Stimulated activated naive CD8-positive, alpha-beta T cell treated with anti-CD3 and anti-CD28 coated beads, Interleukin-15, Interleukin-2, amounts not matched to agents 100 U/mL and 50 U/mL, for 24 hours (primary cell): Measurements from ENCODE around the gene IGFALS.
A peak's percentile ranks its signal among the peaks of the same experiment; 100 is the strongest.

Source experiments
- ATAC-seq: fragments of 150-1000 bp; cut with Tn5 transposase; one replicate; pipeline ENCODE4 v1.10.0; 2021
- DNase-seq: peaks from one replicate; pipeline ENCODE4 v3.0.0; 2021

Gene IGFALS

DNA sequence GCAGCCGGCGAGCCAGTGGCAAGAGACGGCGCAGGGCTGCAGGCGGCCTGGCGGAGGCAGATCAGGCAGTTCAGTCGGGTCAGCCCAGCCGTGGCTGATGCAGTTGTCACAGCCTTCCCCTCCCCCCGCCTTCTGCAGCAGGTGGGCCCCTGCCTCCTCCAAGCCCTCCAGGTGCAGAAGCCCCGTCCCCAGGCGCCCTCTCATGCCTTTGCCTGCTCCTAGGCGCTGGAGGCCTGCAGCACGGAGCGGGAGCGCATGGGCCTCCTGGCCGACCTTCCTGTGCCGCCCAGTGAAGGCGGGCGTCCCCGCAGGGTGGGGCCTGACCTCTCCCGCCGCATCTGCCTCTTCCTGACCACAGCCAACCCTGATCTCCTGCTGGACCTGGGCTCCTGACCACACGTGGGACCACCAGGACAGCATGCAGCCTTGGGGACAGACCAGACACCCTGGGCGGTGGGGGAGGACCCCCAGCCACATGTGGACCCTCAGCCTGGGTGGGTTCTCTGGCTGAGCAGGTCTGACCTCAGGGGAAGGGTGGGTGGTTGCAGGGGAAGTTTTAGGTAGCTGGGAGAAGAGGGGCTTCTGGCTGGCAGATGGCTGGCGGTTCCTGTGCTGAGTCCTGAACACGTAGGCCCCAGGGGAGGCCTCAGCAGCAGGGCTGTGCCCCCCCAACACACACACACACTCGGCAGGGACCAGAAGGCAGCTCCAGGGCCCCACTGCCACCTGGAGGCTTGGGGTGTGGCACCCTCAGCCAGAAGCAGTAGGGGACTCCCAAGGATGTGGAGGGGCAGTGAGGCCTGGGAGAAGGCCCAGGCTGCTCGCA is 17.4 kb downstream of the IGFALS start:
- ATAC-seq = no peak
- DNase-seq = no peak

DNA sequence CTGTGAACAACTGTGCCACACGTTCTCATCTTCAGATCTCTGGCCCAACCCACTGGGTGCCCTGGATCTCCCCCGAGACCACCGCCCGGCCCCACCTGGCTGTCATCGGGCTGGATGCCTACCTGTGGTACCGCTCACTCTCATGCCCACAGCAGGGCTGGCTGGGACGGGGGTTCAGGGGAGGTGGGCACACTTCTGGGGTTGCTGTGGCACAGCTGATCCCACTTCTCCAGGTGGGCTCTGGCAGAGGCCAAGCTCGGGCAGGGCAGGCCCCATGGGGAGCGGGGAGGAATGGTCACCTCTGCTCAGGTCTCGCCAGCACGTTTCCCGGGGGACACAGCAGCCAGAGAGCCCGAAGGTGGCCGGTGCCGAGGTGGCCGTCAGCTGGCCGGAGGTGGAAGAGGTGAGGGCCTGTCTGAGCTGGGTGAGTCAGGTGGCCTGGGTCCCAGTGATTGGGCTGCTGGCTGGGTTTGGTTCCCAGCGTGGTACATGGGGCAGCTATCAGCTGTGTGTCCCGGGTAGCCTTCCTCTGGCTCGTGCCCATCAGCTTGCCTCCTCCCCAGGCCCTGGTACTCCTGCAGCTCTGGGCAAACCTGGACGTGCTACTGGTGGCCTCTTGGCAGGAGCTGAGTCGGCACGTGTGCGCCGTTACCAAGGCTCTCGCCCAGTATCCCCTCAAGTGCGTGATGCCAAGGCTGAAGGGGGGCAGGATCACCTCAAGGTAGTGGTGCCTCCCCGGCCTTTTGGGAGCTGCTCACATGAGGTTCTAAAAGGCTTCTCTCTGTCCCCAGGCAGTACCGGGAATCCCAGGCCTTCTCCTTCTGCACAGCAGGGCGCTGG is 18.3 kb downstream of the IGFALS start:
- no peak for DNase-seq

DNA sequence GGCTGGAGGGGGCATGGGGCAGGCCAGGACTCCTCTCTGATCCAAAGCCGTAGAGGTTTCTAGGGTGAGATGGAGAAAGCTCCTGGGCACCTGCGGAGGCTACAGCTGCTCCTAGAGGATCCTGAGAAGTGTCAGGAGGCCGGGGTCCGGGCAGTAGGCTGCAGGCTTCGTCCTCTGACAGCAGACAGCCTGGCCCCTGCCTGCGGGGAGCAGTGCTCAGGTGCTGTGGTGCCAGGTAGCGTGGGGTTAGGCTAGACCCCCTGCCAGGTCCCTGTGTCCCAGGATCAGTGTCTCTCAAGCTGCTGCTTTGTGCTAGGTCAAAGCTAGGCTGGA is 19.1 kb downstream of the IGFALS start:
- no peak for DNase-seq
- no peak for ATAC-seq

More for the DNA sequence above, 18.3 kb downstream of the IGFALS start:
- ATAC-seq = no peak

DNA sequence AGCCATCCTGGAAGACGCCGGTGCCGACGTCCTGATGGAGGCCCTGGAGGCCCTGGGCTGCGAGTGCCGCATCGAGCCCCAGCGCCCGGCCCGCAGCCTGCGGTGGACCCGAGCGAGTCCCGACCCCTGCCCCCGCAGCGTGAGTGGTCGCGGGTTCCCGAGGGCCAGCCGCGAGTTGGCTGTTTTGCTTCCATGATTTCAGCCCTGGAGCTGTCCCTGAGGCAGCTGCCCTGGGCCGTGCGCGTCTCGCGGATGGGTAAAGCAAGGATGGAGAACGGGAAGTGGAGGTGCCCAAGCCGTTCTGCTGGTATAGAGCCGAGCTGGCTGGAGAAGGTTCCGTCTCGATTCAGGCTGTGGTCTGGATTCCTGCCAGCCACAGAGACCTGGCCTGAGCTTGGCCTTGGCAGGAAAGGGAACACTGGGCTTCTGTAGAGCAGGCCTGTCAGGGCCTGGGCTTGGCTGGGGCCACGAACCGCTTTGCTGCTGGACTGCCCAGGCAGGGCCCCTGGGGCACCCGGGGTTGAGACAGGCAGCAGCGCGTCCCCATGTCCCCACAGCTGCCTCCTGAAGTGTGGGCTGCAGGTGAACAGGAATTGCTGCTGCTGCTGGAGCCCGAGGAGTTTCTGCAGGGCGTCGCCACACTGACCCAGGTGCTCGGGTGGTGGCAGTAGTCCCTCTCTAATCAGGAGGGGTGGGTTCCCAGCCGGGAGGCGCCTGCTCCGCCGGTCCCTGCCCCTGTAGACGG is 19.6 kb downstream of the IGFALS start:
- ATAC-seq = no peak

DNA sequence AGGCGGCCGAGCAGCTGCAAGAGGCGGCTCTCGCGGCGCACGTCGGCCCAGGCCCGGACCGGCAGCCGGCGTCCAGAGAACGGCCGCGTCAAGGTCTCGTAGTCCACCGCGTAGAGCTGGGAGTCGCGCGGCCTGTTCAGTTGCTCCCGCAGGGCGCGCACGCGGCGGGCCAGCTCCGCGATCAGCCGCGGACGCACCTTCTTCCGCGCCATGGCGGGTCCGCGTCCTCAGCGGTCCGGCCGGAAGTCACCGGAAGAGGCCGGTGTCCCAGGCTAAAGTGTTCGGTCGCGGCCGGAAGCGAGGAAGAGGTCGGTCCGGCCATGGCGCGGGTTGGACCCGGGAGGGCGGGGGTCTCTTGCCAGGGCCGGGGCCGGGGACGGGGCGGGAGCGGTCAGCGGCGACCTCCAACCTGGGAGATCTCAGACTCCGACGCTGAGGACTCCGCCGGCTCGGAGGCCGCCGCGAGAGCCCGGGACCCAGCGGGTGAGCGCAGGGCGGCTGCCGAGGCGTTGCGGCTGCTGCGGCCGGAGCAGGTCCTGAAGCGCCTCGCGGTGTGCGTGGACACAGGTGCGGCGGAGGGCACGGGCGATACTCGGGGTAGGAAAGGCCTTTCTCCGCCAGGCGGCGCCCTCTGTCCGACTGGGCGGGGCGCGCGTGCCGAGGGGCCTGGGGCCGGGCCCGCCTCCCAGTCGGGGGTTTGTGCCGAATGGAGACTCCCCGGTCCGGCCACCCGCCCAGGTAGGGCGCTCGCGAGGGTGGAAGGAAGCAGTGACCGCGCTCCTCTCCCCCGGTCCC is 20.4 kb downstream of the IGFALS start, which contains the start of gene MRPS34:
TSS of gene MRPS34 (minus strand) at position 227 of the 795 bp plus-strand sequence. CDS start at position 212, 15 bp downstream.
- peak; percentile 87 for DNase-seq
- peak; percentile 56 for ATAC-seq

More for the DNA sequence above, 19.6 kb downstream of the IGFALS start:
- DNase-seq = no peak

DNA sequence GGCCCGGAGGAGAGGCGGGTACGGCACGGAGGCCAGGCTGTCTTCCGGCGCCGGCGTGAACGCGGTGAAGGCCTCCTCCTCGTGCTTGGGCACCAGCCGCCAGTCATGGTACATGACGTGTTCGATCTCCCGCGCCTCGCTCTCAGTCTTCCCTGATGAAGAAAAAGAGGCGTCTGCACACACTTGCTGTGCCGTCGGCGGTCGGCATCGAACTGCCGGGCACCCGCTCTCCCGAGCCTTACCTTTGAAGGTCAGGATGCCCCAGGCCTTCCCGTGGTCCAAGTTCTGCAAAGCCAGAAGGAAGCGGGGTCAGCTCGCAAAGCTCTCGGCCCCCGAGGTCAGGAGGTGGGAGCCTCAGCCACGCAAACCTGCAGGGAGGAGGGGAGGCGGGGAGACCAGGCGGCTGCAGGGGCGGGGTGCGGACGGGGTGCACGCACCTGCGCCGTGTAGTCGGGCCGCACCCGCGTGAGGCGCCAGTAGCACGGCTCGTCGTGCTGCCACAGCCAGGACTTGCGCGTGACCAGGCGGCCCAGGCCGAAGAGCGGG is 21.1 kb downstream of the IGFALS start, which contains the start of gene EME2:
TSS of gene EME2 (plus strand) at position 449 of the 546 bp plus-strand sequence. CDS start 418 bp downstream, outside the sequence.
- ATAC-seq (peak; percentile 15), DNase-seq (peak; percentile 67)

DNA sequence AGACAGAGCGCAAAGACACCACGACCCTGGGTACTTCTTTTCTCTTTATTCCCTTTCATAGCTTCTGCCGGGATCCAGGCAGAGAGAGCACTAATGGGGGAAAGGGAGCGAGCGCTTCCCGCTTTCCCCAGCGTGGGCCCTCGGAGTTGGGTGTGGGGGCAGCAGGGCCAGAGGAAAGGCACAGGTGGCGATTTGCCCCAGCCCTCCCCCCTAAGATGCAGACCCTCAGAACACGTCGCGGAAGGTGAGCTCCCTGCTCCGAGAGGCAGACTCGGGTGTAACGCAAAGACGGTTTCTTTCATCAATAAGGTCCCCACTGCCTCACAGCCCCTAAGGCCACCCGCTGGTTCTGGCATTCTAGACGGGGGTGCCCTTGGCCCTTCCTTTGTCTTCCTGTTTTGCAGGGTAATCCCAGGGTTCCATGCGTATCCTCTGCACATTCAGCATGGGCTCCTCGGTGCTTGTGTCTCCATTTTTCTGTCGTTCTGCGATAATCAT is 21.6 kb downstream of the IGFALS start:
- ATAC-seq = no peak
- no peak for DNase-seq

DNA sequence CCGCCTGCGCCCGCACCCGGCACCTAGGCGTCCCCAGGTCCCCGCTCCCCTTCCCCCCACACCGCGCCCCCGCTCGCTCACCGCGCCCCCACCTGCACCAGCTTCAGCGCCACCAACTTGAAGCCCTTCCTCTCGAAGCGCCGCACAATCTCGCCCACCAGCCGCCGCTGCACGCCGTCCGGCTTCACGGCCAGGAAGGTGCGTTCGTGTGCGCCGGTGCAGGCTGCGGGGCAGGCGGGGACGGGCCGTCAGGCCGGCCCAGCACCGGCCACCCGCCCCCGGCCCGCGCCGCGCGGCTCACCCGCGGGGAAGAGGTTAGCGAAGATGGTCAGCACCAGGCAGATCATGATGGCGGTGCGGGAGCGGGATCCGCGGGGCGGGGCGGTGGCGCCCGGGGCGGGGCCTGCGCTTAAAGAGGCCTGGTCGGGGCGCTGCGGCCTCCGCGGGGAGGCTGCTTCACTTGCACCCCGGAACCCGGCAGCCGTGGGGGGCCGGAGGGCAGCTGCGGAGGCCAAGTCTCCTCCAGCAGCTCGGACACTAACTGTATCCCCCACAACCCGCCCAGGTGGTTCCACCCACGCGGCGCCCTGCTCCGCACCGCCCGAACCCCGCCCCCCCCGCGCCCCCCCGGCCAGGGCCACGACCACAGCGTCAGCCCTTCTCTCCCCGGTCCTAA is 22.2 kb downstream of the IGFALS start, which contains the start of gene NME3:
TSS of gene NME3 (minus strand) at position 356 of the 676 bp plus-strand sequence. CDS start at position 347, 9 bp downstream.
- ATAC-seq (peak; percentile 38), DNase-seq (peak; percentile 87)

DNA sequence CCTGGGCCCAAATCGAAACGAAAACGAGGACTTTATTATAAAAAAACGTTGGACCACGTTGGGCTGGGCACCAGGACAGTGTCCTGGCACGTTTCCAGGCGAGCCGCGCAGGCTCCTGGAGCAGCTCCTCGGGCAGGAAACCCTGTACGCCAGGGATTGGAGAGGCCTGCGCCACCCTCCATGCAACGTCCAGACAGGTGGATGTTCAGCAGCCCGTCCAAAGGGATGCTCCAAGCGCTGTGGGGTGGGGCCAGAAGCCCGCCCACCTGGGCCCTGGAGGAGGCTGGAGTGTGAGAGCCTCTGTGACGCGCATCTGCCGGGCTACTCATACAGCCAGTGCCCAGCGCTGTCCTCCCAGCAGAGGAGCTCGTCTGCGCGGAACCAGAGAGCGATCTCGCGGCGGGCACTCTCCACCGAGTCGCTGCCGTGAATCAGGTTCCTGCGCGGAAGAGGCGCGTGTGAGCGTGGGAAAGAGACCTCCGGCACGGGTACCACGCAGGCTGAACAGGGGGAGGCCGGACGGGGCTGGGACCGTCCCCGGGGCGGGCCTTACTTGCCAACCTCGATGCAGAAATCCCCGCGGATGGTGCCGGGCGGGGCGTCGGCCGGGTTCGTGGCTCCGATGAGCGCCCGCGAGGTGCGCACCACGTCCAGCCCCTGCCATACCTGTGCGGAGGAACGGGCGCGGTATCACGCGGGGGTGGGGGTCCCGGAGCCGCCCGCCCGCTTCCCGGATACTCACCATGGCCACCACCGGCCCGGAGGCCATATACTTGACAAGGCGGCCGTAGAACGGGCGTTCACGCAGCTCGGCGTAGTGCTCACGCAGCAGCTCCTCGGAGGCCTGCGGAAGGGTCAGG is 22.9 kb downstream of the IGFALS start:
- peak; percentile 16 for ATAC-seq
- peak; percentile 71 for DNase-seq

DNA sequence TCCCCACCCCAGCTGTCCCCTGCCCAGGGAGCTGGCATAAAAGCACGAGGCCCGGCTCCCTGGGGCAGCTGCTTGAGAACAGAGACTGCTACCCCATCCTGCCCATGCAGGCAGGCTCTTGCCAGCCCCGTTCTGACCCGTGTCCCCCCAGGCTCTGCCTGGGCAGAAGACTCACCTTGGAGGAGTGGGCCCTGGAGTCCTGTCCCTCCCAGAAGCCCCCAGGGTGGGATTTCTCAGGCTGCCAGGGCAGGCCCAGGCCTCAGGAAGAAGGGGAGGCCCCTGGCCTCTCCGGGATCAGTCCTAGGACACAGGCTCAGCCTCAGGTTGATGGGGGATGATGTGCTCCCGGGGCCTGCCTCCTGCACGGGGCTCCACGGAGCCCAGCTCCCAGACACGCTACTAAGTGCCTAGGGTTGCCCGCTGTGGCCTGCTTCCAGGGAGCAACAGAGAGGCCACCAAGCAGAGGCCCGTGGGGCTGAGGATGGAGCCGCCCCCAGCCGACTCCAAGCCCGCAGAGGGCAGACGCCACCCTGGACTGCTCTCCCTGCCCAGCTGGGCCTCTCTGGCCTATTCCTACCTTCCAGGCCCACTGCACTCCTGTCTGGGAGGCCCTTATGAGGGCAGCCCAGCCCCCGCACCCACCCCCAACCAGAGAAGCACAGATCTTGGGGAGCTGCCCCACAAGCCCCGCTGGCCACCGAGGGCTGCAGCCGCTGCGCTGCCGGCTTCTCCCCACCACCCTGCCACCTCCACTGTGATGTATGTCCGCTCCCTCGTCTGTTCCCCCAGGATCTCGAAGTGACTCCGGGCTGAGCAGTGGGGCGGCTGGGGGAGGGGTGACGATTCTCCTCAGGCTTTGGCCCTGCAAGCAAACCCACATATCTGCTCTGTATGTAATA is 23.9 kb downstream of the IGFALS start:
- ATAC-seq = no peak

DNA sequence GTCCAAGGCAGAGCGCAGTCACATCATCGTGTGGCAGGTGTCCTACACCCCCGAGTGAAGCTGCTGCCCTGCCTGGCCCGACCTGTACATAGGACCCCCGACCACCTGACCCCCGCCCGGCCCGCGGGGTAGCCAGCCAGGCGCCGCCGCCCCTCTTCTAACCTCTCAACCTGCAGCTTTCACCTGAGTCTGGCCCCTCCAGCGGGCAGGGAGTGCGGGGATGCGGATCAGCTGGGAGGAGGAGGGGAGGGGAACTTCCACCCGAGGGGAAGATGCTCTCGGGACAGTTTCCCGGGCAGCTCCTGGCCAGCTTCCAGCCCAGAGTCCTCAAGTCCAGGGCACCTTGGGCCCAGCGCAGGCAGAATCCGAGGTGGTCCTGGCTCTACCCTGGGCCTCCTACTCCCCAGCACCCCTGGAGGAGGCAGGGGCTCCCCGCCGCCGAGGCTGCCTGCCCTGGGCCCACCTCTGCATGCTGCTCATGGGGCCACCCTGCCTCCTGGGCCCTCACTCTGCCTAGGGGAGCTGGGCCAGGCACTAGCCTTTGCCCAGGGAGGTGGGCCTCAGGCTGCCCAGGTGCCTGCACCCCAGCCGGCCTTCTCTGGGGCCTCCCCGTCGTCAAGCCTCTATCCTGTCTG is 24.6 kb downstream of the IGFALS start:
- DNase-seq (no peak), ATAC-seq (no peak)

More for the DNA sequence above, 23.9 kb downstream of the IGFALS start:
- no peak for DNase-seq

DNA sequence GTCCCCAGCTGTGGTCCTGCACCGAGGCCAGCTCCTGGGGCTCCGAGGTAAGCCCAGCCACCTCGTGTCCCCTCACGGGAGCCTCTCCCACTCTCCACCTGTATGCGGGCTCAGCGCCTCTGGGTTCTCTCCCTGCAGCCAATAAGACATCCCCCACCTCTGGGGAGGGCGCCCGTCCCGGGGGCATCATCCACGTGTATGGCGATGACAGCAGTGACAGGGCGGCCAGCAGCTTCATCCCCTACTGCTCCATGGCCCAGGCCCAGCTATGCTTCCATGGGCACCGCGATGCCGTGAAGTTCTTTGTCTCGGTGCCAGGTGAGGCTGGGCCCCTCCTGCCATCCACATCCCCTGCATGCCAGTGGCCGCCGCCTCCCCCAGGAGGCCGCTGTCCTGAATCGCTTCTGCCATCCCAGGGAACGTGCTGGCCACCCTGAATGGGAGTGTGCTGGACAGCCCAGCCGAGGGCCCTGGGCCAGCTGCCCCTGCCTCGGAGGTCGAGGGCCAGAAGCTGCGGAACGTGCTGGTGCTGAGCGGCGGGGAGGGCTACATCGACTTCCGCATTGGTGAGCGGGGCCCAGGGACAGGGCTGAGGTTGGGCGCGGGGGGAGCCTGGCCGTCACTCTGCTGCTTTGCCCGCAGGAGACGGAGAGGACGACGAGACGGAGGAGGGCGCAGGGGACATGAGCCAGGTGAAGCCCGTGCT is 25.3 kb downstream of the IGFALS start:
- ATAC-seq (no peak), DNase-seq (no peak)

DNA sequence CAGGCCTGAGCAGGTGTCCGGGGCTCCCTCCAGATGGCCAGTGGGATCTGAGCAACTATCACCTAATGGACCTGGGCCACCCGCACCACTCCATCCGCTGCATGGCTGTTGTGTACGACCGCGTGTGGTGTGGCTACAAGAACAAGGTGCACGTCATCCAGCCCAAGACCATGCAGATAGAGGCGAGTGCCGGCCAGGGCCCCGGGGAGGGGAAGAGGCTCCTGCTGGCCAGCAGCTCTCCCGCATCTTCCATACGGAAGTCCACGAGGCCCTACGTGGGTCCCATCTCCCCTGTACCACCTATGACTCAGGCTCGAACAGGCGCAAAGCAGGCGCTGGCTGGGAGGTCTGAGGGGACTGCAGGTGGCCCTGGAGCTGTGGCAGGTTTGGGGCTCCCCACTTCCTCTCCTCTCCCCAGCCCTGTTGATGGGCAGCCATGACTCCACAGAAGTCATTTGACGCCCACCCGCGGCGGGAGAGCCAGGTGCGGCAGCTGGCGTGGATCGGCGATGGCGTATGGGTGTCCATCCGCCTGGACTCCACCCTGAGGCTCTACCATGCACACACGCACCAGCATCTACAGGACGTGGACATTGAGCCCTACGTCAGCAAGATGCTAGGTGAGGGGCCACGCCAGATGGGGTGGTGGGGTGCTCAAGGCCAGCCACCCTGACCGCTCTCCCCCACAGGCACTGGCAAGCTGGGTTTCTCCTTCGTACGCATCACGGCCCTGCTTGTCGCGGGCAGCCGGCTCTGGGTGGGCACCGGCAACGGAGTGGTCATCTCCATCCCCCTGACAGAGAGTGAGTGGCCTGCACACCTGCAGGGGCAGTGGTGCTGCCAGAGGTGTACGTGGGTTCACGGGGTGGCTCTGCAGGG is 26.1 kb downstream of the IGFALS start:
- ATAC-seq = no peak
- no peak for DNase-seq

DNA sequence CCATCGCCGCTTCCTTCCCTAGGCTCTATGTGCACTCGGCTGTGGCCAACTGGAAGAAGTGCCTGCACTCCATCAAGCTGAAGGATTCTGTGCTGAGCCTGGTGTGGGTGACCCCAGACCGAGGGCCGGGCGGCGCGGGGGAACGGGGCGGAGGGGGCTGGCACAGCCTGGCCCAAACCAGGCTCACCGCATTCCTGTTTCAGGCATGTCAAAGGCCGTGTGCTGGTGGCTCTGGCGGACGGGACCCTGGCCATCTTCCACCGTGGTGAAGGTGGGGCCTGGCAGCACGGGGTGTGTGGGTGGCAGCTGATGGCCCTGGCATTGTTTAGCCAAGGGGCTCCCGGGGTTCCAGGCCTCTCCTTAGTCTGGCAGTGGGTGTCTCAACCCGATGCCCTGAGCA is 26.8 kb downstream of the IGFALS start:
- ATAC-seq = no peak
- DNase-seq = no peak

DNA sequence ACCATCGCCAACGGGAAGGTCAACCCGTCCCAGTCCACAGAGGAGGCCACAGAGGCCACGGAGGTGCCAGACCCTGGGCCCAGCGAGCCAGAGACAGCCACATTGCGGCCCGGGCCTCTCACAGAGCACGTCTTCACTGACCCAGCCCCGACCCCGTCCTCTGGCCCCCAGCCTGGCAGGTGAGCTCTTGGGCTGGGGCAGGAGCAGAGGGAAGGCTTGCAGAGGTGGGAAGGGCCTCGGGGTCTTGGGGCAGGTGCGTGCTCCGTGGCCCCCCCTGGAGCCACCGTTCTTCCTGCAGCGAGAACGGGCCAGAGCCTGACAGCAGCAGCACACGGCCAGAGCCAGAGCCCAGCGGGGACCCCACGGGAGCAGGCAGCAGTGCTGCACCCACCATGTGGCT is 27.3 kb downstream of the IGFALS start:
- ATAC-seq (no peak), DNase-seq (no peak)

DNA sequence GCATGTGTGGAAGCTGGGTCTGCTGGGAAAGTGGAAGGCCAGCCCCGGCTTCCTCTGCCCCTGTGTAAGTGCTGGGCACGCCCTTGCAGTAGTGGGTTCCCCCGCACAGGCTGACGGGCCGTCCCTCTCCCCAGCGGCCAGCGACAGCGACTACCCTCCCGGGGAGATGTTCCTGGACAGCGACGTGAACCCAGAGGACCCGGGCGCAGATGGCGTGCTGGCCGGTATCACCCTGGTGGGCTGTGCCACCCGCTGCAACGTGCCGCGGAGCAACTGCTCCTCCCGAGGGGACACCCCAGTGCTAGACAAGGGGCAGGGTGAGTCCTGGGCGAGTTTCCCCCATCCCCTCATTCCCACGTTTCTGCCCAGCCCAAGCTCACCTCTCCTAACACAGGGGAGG is 27.7 kb downstream of the IGFALS start:
- ATAC-seq (no peak), DNase-seq (no peak)
